ENCODE measurements around the gene RANGAP1.

RANGAP1 gene, protein sequence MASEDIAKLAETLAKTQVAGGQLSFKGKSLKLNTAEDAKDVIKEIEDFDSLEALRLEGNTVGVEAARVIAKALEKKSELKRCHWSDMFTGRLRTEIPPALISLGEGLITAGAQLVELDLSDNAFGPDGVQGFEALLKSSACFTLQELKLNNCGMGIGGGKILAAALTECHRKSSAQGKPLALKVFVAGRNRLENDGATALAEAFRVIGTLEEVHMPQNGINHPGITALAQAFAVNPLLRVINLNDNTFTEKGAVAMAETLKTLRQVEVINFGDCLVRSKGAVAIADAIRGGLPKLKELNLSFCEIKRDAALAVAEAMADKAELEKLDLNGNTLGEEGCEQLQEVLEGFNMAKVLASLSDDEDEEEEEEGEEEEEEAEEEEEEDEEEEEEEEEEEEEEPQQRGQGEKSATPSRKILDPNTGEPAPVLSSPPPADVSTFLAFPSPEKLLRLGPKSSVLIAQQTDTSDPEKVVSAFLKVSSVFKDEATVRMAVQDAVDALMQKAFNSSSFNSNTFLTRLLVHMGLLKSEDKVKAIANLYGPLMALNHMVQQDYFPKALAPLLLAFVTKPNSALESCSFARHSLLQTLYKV

DNA sequence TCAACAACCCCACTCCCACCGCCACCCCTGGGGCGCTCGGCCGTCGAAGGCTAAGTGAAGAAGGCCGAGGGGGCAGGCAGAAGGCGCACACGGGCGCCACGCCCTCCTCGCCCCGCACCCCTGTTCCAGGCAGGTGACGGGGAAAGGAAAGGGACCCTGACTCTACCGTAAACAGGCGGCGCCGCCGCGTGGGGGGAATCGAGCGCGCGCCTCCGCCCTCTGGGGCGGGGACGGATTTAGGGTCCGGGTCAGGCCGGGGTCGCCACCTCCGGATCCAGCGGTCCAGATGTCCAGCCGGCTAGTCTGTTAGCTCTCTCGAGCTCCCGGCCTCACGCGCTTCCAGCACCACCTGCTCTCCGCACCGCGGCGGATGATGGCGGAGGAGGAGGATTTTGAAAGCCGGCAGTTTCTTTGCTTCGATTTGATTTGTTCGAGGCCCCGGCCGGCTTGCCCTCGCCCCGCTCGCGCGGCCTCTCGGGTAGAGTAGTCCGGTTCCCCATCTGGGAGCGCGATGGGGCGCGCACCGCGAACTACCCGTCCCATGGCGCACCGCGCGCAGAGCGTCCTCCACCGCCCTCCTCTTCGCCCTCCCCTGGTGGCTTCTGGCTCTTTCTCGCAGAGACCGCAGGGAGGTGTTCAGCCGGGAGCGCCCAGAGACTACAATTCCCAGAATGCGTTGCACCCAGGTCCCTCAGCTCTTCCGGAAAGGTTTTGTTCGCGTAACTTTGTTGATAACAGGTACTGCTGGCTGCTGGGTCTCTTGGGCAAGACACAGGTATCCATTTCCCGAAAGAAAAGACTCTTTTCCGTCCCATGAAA, at the start of gene RANGAP1:
Gene RANGAP1 (minus strand): TSS at position 368 of the 819 bp plus-strand sequence. CDS start 5,143 bp downstream, outside the sequence.
- peak; percentile 97 for DNase-seq (ENCODE audit: low read depth)
- in situ Hi-C loops (cut with HindIII; ENCODE audit: low sequenced_read_pairs), result no loop called here
- TF ChIP-seq, protein P1, sequence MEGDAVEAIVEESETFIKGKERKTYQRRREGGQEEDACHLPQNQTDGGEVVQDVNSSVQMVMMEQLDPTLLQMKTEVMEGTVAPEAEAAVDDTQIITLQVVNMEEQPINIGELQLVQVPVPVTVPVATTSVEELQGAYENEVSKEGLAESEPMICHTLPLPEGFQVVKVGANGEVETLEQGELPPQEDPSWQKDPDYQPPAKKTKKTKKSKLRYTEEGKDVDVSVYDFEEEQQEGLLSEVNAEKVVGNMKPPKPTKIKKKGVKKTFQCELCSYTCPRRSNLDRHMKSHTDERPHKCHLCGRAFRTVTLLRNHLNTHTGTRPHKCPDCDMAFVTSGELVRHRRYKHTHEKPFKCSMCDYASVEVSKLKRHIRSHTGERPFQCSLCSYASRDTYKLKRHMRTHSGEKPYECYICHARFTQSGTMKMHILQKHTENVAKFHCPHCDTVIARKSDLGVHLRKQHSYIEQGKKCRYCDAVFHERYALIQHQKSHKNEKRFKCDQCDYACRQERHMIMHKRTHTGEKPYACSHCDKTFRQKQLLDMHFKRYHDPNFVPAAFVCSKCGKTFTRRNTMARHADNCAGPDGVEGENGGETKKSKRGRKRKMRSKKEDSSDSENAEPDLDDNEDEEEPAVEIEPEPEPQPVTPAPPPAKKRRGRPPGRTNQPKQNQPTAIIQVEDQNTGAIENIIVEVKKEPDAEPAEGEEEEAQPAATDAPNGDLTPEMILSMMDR (IDR thresholded peaks at IDR 0.05; ENCODE audit: low read depth, low read length, missing control alignments), result no peak
- H3K4me3 ChIP-seq (ENCODE audit: low read depth, low read length), result peak within 1 kb of the TSS; percentile 91

DNA sequence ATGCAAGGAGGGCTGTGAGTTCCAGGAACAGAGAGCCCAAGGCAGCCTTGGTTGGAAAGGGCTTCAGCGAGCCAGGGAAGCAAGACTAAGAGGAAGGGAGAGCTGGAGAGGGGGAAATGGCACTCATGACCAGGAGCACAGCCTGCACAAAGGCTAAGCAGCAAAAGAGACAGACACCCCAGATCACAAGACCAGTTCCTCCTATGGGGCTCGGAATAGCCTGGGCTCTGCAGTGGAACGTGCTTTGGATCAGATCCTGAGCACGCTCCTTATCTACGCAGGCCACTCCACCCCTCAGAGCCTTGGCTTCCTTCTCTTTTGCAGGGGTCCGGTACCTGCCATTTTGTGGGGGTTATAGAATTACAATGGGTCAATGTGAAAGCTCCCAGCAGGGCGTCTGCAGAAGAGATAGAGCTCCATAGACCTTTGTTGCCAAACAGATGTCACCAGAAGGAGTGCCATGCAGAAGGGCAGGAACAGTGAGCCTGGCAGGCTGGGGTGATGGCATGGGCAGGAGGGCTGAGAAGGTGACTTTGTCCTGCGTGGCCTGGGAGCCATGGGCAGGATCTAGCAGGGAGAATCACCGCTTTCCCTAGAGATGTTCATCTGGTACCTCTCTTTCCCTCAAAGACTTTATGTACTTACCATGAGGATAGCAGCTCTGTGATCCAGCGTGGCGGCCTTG, 49.1 kb upstream of the RANGAP1 start:
- in situ Hi-C loops (cut with HindIII; ENCODE audit: low sequenced_read_pairs), result no loop called here
- TF ChIP-seq, protein P1 (IDR thresholded peaks at IDR 0.05; ENCODE audit: low read depth, low read length, missing control alignments), result no peak
- H3K4me3 ChIP-seq (ENCODE audit: low read depth, low read length), result no peak overlapping the region
- DNase-seq (ENCODE audit: low read depth), result no peak

DNA sequence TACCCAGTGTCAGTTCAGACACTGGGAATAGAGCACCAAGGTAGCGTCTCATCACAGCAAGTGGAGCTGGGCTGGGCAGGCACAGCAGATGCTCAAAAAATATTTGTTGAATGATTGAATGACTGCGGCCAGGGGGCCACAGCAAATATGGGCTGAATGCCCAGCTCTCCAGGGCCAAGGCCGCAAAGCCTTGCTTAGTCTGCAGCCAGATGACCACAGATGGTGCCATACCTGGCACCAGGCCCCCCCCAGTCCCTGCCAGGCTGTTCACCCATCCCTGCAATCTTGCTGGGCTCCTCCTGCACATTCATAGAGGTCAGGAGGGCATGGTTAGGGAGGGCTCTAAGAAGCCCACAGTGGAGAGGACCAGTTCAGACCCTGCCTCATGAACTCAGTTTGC, 48.2 kb upstream of the RANGAP1 start:
- in situ Hi-C loops (cut with HindIII; ENCODE audit: low sequenced_read_pairs), result no loop called here
- no peak overlapping the region for H3K4me3 ChIP-seq (ENCODE audit: low read depth, low read length)
- TF ChIP-seq, protein P1 (IDR thresholded peaks at IDR 0.05; ENCODE audit: low read depth, low read length, missing control alignments), result no peak
- DNase-seq (ENCODE audit: low read depth), result no peak

DNA sequence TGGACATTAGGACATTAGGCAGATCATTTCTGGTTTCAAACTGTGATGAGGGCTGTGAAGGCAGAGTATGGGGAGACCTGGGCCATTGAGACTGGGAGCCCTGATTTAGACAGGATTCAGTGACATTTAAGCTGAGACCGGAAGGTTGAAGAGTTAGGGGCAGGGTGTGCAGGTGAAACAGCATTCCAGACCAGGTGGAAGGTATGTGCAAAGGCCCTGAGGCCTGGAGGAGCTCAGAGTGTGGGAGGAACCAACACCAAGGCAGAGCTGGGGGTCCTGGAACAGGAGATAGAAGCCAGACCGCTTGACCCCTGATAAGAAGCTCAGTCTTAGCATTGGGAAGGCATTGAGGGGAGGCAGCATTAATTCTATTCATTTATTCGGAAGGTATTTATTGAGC, 47.8 kb upstream of the RANGAP1 start:
- H3K4me3 ChIP-seq (ENCODE audit: low read depth, low read length), result no peak overlapping the region
- TF ChIP-seq, protein P1 (IDR thresholded peaks at IDR 0.05; ENCODE audit: low read depth, low read length, missing control alignments), result no peak
- DNase-seq (ENCODE audit: low read depth), result no peak
- in situ Hi-C loops (cut with HindIII; ENCODE audit: low sequenced_read_pairs), result no loop called here

DNA sequence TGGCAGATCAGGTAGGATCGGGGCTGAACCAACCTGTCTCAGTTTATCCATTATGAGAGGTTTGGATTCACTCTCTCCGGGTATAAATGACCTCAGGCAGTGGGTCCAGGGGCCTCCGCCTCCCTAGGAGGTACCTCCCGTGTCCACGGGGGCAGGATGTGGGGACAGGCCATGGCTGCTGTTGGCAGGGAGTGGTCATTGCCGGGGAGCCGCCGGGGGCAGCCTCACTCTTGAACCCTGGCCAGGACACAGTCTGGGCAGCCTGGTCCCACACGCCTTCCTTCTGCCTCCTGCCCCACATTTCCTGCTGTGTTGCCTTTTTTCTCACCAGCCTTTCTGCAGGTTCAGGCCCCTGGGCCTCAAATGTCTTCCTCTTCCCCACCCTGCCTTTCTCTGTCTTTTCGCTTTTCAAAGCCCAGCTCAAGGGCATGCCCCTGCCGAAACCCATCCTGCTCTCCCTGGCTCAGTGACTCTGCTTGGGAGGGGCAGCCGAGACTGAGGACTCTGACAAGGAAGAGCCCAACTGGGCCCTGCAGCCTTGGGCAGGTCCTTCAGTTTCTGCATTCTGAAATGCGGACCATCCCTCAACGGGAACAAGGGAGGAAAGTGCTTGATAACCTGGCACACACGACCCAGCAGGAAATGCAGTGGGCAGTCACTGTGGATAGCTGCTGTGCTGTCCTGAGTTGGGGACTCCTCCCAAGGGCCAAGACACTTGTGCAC, 46.4 kb upstream of the RANGAP1 start:
- in situ Hi-C loops (cut with HindIII; ENCODE audit: low sequenced_read_pairs), result no loop called here
- DNase-seq (ENCODE audit: low read depth), result no peak
- TF ChIP-seq, protein P1 (IDR thresholded peaks at IDR 0.05; ENCODE audit: low read depth, low read length, missing control alignments), result no peak
- H3K4me3 ChIP-seq (ENCODE audit: low read depth, low read length), result no peak overlapping the region
